Measurements from ENCODE around the gene SYT1. TPM values are rescaled to one million over a fixed set of nuclear protein-coding genes. Genes with fewer than 3 reads are reported as not detected.

SYT1 gene
- total and polyA plus RNA-seq, 2 experiments from 2014 or later, result 48.7 to 51.7 TPM

GRCh38 chr12:79411791-79412190, 547.2 kb downstream of the SYT1 start (continued):
- TF ChIP-seq EZH2 (IDR thresholded peaks at IDR 0.05; ENCODE audit: low read depth, unreplicated experiment), result no peak
- no peak for TF ChIP-seq CREB1 (CRISPR knock-in tag; IDR thresholded peaks at IDR 0.05; ENCODE audit: low read depth)
- no peak for TF ChIP-seq NANOG (IDR thresholded peaks at IDR 0.05; ENCODE audit: borderline replicate concordance)
- TF ChIP-seq REST (IDR thresholded peaks at IDR 0.05; ENCODE audit: unreplicated experiment), result no peak

DNA sequence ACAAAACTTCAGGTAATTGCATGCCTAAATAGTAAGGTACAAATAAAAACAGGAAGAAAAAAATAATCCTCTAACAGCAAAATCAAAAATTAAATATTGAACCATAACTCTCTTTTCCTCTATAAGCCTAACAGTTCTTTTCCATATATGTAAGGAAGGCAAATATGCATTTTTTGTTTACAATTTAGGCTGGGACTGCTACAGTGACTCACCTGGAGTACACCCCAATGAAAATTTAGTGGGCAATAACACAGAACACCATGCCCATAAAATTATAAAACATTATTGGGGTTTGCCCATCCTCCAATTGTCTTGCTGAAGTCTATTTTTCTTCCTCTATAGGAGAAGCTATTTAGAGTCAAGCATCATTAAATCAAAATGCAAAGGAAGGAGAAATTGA, 549.2 kb downstream of the SYT1 start:
- DNase-seq (ENCODE audit: low spot score) (no peak), ATAC-seq (no peak)
- Mint-ChIP-seq H3K4me3 (no peak overlapping the region), H3K9me3 (no peaks in the 10 kb centered on the region), H3K27ac (no peak overlapping the region), H3K4me1 (peaks cover 46% of the 10 kb centered on the region), H3K27me3 (ENCODE audit: insufficient read depth, low read depth, poor library complexity) (no peaks in the 10 kb centered on the region), H3K36me3 (ENCODE audit: low read depth) (no peaks in the 10 kb centered on the region)
- Histone ChIP-seq H4K20me1 (replicated peaks; ENCODE audit: insufficient read depth) (no peaks in the 10 kb centered on the region), H3K4me3 (no peak overlapping the region), H3K4me1 (ENCODE audit: insufficient read depth) (peaks cover 24% of the 10 kb centered on the region), H3K79me2 (replicated peaks; ENCODE audit: insufficient read depth) (no peaks in the 10 kb centered on the region), H2AFZ (no peak overlapping the region), H3K27me3 (ENCODE audit: insufficient read depth) (no peaks in the 10 kb centered on the region), H3K36me3 (ENCODE audit: insufficient read depth) (no peaks in the 10 kb centered on the region), H3K27ac (ENCODE audit: low read depth) (no peak overlapping the region), H3K9me2 (ENCODE audit: insufficient read depth) (no peaks in the 10 kb centered on the region), H3F3A (replicated peaks; ENCODE audit: low read depth) (no peaks in the 10 kb centered on the region), H3K4me2 (no peak overlapping the region)
- no peak for TF ChIP-seq CTCF (conservative IDR thresholded peaks at IDR 0.05; ENCODE audit: low read depth in 2 of 2)
- no peak for TF ChIP-seq JUNB (IDR thresholded peaks at IDR 0.05; ENCODE audit: unreplicated experiment)
- TF ChIP-seq ZNF114 (CRISPR knock-in tag; IDR thresholded peaks at IDR 0.05), result no peak
- no peak for TF ChIP-seq STAT1 (IDR thresholded peaks at IDR 0.05; ENCODE audit: unreplicated experiment)
- no peak for TF ChIP-seq POLR2AphosphoS5 (IDR thresholded peaks at IDR 0.05; ENCODE audit: low read depth)
- no peak for TF ChIP-seq NANOG (IDR thresholded peaks at IDR 0.05; ENCODE audit: borderline replicate concordance)
- TF ChIP-seq ZNF462 (CRISPR knock-in tag; IDR thresholded peaks at IDR 0.05), result no peak
- TF ChIP-seq EZH2phosphoT487 (IDR thresholded peaks at IDR 0.05; ENCODE audit: unreplicated experiment), result no peak
